Mesendoderm (in vitro differentiated cells): ENCODE data around the gene RNASE9. TPM values are rescaled to one million over a fixed set of nuclear protein-coding genes. Genes with fewer than 3 reads are reported as not detected.
A peak's percentile ranks its signal among the peaks of the same experiment; 100 is the strongest.

Source experiments
- DNase-seq: peaks from one replicate; pipeline ENCODE4 v3.0.0; 2013
- H2AK5ac ChIP-seq: 2 replicates; pipeline ENCODE4 v1.6.1; 2013; ENCODE audit warnings: low read length, inconsistent platforms
- H2BK120ac ChIP-seq: 2 replicates; pipeline ENCODE4 v1.6.1; 2013; ENCODE audit warnings: low read depth, mild to moderate bottlenecking, low read length, moderate library complexity, mixed read lengths
- H2BK15ac ChIP-seq: replicated peaks from 2 replicates; pipeline ENCODE4 v1.6.1; 2013; ENCODE audit warnings: low read depth, mild to moderate bottlenecking, moderate library complexity
- H2BK5ac ChIP-seq: 2 replicates; pipeline ENCODE4 v1.6.1; 2013; ENCODE audit warnings: low read length, inconsistent platforms
- H3K18ac ChIP-seq: 2 replicates; pipeline ENCODE4 v1.6.1; 2013; ENCODE audit warnings: mild to moderate bottlenecking, low read length, mixed read lengths
- H3K23ac ChIP-seq: one replicate; pipeline ENCODE4 v1.6.1; 2013; ENCODE audit warnings: low read length
- H3K27ac ChIP-seq: 2 replicates; pipeline ENCODE4 v1.5.1; 2013; ENCODE audit warnings: low read depth, mild to moderate bottlenecking, inconsistent platforms, low read length, moderate library complexity
- H3K27me3 ChIP-seq: 2 replicates; pipeline ENCODE4 v1.6.1; 2013; ENCODE audit warnings: low read length, control low read depth, mild to moderate bottlenecking, inconsistent platforms; ENCODE audit not compliant: insufficient read depth, poor library complexity
- H3K36me3 ChIP-seq: 2 replicates; pipeline ENCODE4 v1.6.1; 2013; ENCODE audit warnings: low read length, inconsistent platforms; ENCODE audit not compliant: control insufficient read depth, insufficient read depth
- H3K4ac ChIP-seq: one replicate; pipeline ENCODE4 v1.6.1; 2013; ENCODE audit warnings: low read depth, mild to moderate bottlenecking, low read length, moderate library complexity
- H3K4me1 ChIP-seq: 2 replicates; pipeline ENCODE4 v1.6.1; 2013; ENCODE audit warnings: low read depth, low read length, inconsistent platforms; ENCODE audit not compliant: control insufficient read depth
- H3K4me2 ChIP-seq: 2 replicates; pipeline ENCODE4 v1.6.1; 2013; ENCODE audit warnings: low read length
- H3K4me3 ChIP-seq: 2 replicates; pipeline ENCODE4 v1.5.1; 2013; ENCODE audit warnings: mild to moderate bottlenecking, low read length
- H3K56ac ChIP-seq: one replicate; pipeline ENCODE4 v1.6.1; 2013; ENCODE audit warnings: low read length
- H3K79me1 ChIP-seq: 2 replicates; pipeline ENCODE4 v1.6.1; 2013; ENCODE audit warnings: low read length, inconsistent platforms
- H3K79me2 ChIP-seq: 2 replicates; pipeline ENCODE4 v1.6.1; 2013; ENCODE audit warnings: mild to moderate bottlenecking, low read length; ENCODE audit not compliant: control insufficient read depth, insufficient read depth
- H3K9ac ChIP-seq: 2 replicates; pipeline ENCODE4 v1.6.1; 2013; ENCODE audit warnings: low read length, inconsistent platforms
- H4K5ac ChIP-seq: one replicate; pipeline ENCODE4 v1.6.1; 2013; ENCODE audit warnings: low read length
- H4K8ac ChIP-seq: one replicate; pipeline ENCODE4 v1.6.1; 2013; ENCODE audit warnings: low read depth, mild to moderate bottlenecking, control low read depth, low read length, moderate library complexity
- WGBS: extraction: QIAGEN DNeasy Blood & Tissue Kit; methylation state at CpG from one replicate; pipeline ENCODE4 v1.1.7; 2013; ENCODE audit warnings: low lambda C conversion rate, missing lambda C conversion rate; ENCODE audit not compliant: insufficient coverage; ENCODE audit errors: extremely low coverage; 5-methylcytosine and 5-hydroxymethylcytosine counted together
- polyA plus RNA-seq, 2 experiments: library from polyadenylated mRNA; stranded (reverse); fragments of 200-250 nt; gene quantifications; one replicate each; pipeline ENCODE4 v1.2.3, GENCODE V29; 2013

RNASE9 gene
- polyA plus RNA-seq (2013, experiment 1 of 2): 0.04 TPM
- not detected for polyA plus RNA-seq (2013, experiment 2 of 2)

GRCh38 chr14:20560961-20561360 is at the start of gene RNASE9:
Gene RNASE9 (minus strand): TSS chr14:20561047.
- no peak within 1 kb of the TSS for H3K18ac ChIP-seq
- WGBS: no CpG with 5 or more reads among the region's 3 CpGs

DNA sequence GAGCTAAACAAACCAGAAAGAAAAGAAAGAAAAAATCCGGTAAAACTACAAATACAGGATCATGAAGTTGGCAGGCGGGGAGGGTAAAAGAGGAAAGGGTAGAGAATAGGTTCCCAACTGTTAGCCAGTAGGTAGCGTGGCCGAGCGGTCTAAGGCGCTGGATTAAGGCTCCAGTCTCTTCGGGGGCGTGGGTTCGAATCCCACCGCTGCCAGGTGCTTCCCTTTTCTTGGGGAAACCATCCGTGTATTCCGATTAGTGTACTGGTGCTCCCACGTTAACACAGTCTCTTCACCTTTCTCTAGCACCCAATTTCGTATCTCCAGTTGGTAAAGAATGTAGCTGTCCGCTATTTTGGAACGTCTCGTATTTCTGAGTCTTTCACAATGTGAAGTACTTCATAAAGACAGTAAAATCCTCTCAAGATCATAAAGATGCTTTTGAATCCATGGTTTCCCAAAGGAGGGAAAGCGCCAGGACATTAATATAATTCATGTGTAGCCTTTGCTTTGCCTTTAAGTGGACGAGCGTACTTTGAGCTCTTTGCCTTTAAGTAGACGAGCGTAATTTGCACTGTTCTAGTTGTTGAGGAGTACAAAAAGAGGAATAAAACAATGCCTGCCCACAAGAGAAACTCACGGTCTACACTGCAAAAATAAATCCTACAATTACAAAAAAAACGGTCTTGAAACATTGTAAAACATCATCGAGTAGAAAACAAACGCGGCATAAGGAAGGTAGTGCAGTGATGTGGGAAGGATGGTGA is 49.3 kb upstream of the RNASE9 start:
- no CpG with 5 or more reads among the region's 27 CpGs for WGBS

More at GRCh38 chr14:20560961-20561360, at the start of gene RNASE9:
- Histone ChIP-seq H4K8ac (no peak within 1 kb of the TSS), H2BK15ac (peak within 1 kb of the TSS; percentile 64), H3K4me2 (no peak within 1 kb of the TSS), H3K27me3 (no peaks in the 10 kb centered on the region), H2BK5ac (no peak within 1 kb of the TSS), H3K56ac (no peak within 1 kb of the TSS), H3K36me3 (no peaks in the 10 kb centered on the region), H4K5ac (no peak within 1 kb of the TSS), H3K23ac (no peak within 1 kb of the TSS), H2AK5ac (no peak within 1 kb of the TSS), H3K4ac (no peak within 1 kb of the TSS), H3K79me1 (no peaks in the 10 kb centered on the region), H3K27ac (no peak within 1 kb of the TSS), H3K4me1 (peaks cover 3% of the 10 kb centered on the region), H3K79me2 (no peaks in the 10 kb centered on the region), H2BK120ac (no peak within 1 kb of the TSS), H3K9ac (no peak within 1 kb of the TSS), H3K4me3 (no peak within 1 kb of the TSS)
- no peak for DNase-seq

DNA sequence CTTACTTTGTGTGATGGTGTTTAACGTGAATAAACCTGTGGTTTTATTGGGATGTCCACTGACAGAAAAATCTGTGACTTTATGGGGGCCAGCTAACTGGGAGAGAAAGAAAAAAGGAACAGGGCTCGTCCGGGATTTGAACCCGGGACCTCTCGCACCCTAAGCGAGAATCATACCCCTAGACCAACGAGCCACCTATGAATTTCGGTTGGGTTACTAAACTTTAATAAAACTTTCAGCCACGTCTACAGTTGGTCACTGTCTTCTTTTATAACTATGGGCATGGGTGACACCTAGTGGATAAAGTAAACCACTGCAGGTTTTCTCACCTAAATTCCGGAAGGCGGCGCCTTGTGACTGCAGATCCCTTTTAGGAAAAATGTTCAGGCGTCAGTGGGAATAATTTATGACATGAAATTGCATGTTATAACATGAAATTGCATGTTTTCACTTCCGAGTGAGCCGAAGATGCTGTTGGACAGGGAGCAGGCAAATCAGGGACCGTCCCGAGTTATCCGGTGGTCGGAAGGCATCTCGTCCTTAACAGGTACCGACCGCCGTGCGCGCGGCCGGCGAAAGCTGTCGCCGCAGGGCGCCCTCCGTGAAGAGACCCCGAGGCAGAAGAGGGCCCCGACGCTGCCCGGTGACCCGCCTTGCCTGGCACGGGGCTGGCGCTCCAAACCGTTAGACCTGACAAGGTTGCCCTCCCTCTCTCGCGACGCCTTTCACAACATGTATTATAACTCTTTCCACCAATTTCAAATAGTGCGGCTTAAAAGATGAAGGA is 48.6 kb upstream of the RNASE9 start:
- Histone ChIP-seq H3K79me1 (no peaks in the 10 kb centered on the region), H2BK15ac (no peak overlapping the region), H3K27ac (no peak overlapping the region), H4K8ac (no peak overlapping the region), H3K4me2 (peak overlapping the region; percentile 45), H3K56ac (peak overlapping the region; percentile 83), H3K36me3 (no peaks in the 10 kb centered on the region), H3K23ac (no peak overlapping the region), H3K27me3 (no peaks in the 10 kb centered on the region), H3K4me3 (peak overlapping the region; percentile 89), H4K5ac (no peak overlapping the region), H3K9ac (peak overlapping the region; percentile 76), H3K79me2 (no peaks in the 10 kb centered on the region), H3K18ac (peak overlapping the region; percentile 45), H2AK5ac (no peak overlapping the region), H3K4ac (no peak overlapping the region), H3K4me1 (peaks cover 9% of the 10 kb centered on the region), H2BK120ac (no peak overlapping the region), H2BK5ac (no peak overlapping the region)
- DNase-seq: peak; percentile 94
- no CpG with 5 or more reads among the region's 44 CpGs for WGBS

More for the DNA sequence above, 49.3 kb upstream of the RNASE9 start:
- Histone ChIP-seq H3K79me2 (no peaks in the 10 kb centered on the region), H2AK5ac (no peak overlapping the region), H3K9ac (peak overlapping the region; percentile 76), H3K4me2 (peak overlapping the region; percentile 45), H4K5ac (no peak overlapping the region), H2BK15ac (no peak overlapping the region), H3K4me1 (peaks cover 9% of the 10 kb centered on the region), H3K4me3 (peak overlapping the region; percentile 89), H3K27me3 (no peaks in the 10 kb centered on the region), H3K23ac (no peak overlapping the region), H4K8ac (no peak overlapping the region), H3K18ac (peak overlapping the region; percentile 45), H3K36me3 (no peaks in the 10 kb centered on the region), H2BK5ac (no peak overlapping the region), H3K27ac (no peak overlapping the region), H3K4ac (no peak overlapping the region), H2BK120ac (no peak overlapping the region), H3K79me1 (no peaks in the 10 kb centered on the region), H3K56ac (peak overlapping the region; percentile 83)
- peak; percentile 90 for DNase-seq

DNA sequence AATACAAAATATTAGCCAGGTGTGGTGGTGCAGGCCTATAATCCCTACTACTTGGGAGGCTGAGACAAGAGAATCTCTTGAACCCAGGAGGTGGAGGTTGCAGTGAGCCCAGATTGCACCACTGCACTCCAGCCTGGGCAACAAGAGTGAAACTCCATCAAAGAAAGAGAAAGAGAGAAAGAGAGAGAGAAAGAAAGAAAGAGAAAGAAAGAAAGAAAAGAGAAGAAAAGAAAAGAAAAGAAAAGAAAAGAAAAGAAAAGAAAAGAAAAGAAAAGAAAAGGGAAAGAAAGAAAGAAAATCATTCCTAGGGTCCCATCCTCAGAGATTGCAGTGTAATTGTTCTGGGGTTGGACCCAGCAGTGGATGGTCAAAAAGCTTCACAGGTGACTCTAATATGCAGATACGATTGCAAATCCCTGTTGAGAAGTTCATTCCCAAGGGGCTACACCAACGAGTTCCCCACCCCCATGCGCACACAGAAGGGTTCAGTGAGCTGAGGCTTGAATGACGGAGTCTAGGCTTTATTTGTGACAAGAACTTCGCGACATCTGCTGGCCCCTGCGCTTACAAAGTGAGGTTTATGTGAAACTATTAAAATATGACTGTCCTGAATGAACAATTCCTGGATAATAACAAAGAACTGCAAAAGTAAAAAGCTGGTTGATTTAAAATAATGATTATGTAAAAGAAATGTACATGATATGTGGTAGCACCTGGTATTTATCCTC is 47.7 kb upstream of the RNASE9 start:
- H3K27ac ChIP-seq: no peak overlapping the region
- peak overlapping the region; percentile 57 for H3K56ac ChIP-seq
- no peak overlapping the region for H4K8ac ChIP-seq
- no peaks in the 10 kb centered on the region for H3K36me3 ChIP-seq
- H3K4me1 ChIP-seq: peaks cover 9% of the 10 kb centered on the region
- no peak overlapping the region for H3K4me3 ChIP-seq
- no CpG with 5 or more reads among the region's 7 CpGs for WGBS
- H2BK5ac ChIP-seq: no peak overlapping the region
- H4K5ac ChIP-seq: no peak overlapping the region
- H3K27me3 ChIP-seq: no peaks in the 10 kb centered on the region
- H3K4ac ChIP-seq: no peak overlapping the region
- H3K9ac ChIP-seq: no peak overlapping the region
- H3K18ac ChIP-seq: no peak overlapping the region
- no peak overlapping the region for H2BK120ac ChIP-seq
- no peak for DNase-seq
- H2BK15ac ChIP-seq: no peak overlapping the region
- no peak overlapping the region for H2AK5ac ChIP-seq
- no peaks in the 10 kb centered on the region for H3K79me2 ChIP-seq
- H3K79me1 ChIP-seq: no peaks in the 10 kb centered on the region
- H3K23ac ChIP-seq: no peak overlapping the region
- no peak overlapping the region for H3K4me2 ChIP-seq

DNA sequence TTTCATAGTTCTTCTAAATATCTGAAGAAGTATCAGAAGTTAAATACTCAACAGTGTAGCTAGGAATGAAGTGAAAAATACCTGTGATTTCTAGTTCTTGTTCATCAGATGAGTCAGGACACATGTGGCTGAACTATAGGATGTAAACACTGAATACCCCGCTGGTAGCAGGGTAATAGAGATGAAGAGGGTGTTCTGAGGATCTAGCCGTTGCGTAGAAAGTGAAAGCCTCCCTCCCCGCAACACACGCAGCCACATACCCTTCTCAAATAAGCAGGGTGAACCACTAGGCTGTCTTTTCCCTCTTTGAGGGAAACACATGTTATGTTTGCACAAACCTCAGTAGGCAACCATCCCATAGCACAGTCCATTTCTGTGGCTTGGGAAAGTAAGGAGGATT is 46.8 kb upstream of the RNASE9 start:
- H3K56ac ChIP-seq: no peak overlapping the region
- H3K4me3 ChIP-seq: no peak overlapping the region
- H3K4me2 ChIP-seq: no peak overlapping the region
- no peak overlapping the region for H3K27ac ChIP-seq
- H2BK120ac ChIP-seq: no peak overlapping the region
- H2BK15ac ChIP-seq: no peak overlapping the region
- no peak overlapping the region for H2AK5ac ChIP-seq
- H3K79me2 ChIP-seq: no peaks in the 10 kb centered on the region
- DNase-seq: no peak
- no peak overlapping the region for H2BK5ac ChIP-seq
- H3K9ac ChIP-seq: no peak overlapping the region
- no peaks in the 10 kb centered on the region for H3K27me3 ChIP-seq
- H3K36me3 ChIP-seq: no peaks in the 10 kb centered on the region
- H3K18ac ChIP-seq: no peak overlapping the region
- WGBS: no CpG with 5 or more reads among the region's 5 CpGs
- no peak overlapping the region for H4K5ac ChIP-seq
- no peak overlapping the region for H3K4ac ChIP-seq
- no peaks in the 10 kb centered on the region for H3K79me1 ChIP-seq
- H4K8ac ChIP-seq: no peak overlapping the region
- peaks cover 8% of the 10 kb centered on the region for H3K4me1 ChIP-seq
- H3K23ac ChIP-seq: no peak overlapping the region
